Measurements from ENCODE around the gene MCTP1.

The MCTP1 gene

DNA sequence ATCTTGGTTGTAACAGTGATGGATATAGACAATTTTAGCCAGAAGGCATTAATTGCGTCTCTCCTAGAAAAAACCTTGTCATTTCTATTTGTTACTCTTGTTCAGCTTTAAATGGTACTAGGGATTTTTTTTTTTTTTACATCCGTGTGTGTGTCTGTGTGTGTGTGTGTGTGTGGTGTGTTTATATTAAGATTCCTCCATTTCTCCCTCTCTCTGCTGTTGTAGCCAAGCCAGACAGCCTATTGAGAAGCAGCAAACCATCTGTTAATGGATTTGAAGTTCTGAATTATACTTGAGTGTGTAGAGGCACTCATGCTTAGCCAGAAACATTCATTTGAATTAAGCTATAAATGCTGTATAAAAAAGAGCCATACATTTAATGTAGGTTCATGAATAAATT is 594.1 kb downstream of the MCTP1 start:
- no peak for DNase-seq

DNA sequence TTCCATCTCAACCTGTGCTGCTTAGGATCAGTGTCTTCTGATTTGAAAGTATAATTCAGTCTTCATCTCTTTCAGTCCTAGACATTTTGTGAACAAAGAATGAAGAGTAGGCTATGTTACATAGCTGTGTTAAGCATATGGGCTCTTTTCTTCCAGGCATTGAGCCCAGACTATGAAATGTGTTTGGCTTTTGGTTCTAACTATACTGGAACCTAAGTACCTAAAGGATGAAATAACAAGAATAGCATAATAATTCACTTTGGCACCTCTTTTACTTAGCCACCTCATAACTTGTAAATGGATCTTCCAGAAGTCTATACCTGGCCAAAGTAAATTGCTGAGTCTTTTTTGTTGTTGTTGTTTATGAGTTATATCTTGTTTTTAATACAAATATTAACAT is 595.0 kb downstream of the MCTP1 start:
- DNase-seq: no peak

DNA sequence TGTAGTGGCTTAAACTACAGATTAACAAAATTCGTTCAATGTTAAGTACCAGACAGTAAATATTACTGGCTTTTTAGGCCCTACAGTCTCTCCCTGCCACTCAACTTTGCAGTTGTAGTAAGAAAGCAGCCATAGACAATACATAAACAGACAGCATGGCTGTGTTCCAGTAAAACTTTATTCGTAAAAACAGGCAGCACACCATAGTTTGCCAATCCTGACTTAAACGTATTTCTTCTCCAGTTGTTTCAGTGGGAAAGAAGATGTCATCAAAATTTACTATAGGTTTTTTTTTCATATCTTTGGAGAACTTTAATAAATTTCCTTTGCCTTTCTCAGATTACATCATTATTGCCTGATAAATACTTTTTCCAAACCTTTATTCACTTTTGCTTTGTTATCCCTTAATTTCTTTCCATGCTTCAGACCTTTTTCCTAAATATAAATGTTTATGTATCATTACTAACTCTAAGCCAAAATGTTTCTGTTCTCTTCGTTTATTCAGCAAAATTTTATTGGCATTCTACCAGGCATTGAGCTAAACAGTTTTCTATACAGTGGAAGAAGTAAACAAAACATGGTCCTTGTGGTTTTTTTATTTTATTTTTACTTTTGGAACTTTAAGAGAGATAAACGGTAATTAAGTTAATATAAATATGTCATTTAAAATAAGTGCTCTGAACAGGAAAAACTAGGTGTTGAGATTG is 601.9 kb downstream of the MCTP1 start:
- no peak for DNase-seq

DNA sequence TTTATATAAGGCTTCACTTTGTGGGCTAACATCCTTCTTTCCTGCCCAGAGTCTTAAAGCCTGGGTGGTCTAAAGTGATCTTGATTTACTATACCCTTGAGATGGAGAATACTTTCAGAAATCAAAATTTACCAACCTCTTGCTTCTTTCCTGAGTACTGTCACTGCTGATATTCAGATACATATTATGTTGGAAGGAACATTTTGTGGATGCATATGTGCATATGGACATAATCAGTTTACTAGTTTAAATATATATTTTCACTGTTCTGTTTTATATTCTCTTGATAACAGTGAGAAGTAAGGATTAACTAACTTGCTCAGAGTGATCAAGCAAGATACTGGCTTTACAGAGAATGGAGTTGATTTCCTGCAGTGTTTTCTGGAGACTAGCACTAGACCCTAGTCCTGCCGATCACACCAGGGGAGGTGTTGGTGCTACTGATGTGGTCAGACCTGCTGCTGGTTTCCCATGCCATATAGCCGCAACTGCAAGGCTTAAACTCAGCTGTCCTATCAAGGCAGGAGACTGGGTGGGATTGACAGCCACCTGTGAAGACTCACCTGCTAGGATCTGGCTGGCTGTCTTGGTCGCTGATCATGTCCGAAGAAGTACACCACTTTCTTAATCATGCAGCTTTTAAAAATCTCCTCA is 608.8 kb downstream of the MCTP1 start:
- DNase-seq: no peak

DNA sequence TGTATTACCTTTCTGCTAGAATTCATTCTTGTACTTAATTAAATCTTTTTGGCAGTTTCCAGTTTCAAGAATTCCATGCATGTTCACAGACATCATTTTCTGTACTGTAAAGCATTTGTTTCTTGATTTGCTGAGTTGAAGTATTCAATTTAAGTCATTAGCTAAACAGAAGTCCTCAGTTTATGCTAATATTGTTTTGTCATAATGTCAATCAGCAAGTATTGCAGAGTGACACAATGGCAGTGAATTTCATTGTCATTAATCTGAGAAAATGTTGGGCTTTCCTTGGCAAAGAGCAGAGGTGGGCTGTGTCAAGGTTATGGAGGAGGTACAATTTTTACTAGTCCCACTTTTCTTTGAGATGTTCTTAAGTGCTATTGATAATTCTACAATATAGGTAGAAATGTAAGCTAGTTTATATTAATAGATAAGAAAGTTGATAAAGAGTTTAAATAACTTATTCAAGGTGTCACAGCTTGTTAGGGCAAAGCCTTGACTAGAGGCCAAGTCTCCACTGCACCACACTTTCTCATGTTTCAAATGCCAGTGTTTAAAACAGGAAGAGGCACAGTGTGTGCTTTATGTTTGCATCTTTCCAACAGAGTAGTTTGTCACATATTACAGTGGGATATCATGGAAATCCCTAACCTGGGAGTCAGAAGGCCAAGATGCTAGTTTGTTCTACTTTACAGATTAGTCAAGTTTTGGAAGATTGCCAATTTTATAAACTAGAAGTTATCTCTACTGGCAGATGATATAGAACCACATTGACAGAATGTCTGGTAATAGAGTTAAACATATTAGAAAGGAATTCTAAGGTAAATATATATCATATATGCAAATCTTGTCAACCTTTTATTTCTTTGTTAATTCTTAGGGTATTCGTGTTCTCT is 610.2 kb downstream of the MCTP1 start:
- no peak for DNase-seq

DNA sequence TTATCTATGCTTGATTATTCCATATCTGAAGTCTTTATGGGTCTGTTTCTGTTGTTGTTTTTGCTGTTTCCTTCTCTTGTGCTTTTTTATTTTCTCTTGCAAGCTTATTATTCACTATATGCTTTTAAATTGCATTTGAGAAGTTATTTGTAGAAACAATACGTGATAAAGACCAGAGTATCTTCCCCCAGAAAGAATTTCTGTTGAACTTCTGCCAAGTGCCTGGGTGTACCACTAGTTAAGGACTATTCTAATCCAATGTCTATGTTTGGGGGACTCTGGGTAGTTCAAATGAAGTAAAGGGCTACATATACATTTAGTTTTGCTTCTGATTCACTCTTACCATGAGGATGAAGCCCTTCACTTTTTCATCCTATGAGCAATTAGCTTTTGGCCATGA is 612.1 kb downstream of the MCTP1 start:
- DNase-seq: no peak

DNA sequence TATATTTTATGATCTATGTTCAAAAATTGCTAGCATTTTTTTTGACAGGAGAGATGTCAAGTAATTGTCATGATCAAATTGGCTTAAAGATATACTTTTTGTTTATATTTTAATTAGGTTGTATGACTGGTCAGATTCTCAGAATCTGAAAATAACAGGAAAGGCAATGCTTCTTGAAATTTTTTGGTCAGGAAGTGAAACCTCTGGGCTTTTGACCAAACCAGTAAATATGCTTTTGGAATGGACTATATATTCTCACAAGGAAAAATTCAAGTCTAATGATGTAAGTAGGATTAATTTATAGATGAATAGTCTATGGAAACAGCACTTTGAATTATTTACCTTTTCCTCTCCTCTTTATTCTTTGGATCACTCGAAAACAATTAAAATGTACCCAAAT is 614.2 kb downstream of the MCTP1 start:
- no peak for DNase-seq

DNA sequence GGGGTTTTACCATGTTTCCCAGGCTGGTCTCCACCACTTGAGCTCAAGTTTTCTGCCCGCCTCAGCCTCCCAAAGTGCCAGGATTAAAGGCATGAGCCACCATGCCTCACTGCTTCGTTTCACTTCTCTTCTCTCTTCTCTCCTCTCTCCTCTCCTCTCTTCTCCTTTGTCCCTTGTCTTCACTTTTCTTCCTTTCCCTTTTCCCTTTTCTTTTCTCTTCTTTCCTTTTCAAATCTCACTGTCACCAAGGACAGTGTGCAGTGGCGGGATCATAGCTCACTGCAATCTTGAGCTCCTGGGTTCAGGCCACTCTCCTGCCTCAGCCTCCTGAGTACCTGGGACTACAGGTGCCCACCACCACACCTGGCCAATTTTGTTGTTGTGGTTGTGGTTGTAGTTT is 617.0 kb downstream of the MCTP1 start:
- DNase-seq: no peak

DNA sequence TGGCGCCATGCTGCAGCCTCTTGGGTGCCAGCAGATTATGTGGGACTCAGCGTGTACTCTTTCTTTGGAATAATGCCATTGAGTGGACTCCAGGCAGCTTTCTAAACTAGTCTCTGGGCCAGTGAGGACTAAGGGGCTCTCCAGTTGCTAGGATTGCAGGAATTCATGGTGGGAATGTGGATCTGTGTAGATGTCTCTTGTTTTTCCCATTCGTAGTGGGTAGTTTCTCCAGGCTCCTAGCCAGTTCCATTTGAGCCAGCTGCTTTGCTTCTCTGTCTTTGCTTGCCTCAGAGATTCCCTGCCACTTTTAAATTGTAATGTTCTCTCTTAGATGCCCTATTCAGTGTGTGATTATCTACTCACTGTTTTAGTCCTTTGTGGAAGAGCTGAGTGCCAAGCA is 623.8 kb downstream of the MCTP1 start:
- DNase-seq: no peak

DNA sequence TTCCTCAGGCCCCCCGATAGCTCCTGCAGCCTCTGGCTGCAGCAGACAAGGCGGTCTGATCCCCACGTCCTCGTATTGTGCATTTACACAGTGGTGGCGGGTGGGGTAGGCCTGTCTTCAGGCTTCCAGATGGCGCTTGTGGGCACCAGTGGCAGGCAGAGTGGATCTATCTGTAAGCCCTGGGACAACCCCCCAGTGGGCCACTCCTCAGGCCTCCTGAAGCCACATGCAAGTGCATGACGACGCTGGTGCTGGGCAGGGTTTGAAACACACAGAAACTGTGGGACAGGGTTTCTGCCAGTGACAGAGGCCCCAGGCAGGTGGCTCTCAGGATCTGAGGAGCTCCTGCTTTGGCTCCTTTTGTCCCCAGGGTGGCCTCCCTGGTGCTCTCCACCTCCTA is 624.4 kb downstream of the MCTP1 start:
- DNase-seq: no peak

DNA sequence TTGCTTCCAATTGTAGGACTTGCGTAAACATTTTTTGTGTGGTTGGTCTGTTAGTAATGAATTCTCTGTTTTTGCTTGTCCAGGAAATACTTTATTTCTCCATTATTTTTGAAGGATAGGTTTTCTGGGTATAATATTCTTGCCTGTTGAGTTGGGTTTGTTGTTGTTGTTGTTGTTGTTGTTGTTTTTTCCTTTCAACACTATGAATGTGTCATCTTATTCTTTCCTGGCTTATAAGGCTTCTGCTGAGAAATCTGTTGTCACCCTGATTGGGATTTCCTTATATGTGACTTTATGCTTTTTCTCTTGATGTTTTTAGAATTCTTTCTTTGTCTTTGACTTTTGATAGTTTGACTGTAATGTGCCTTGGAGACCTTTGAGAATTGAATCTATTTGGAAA is 626.6 kb downstream of the MCTP1 start:
- no peak for DNase-seq

Data from SIG-M5 (cell line).